MM.1S (cell line): ENCODE measurements around the gene ACTN3.

Experiments
- DNase-seq: peaks from one replicate; pipeline ENCODE4 v3.0.0-alpha.2; 2015
- H2AFZ ChIP-seq: fragments of 300-600 bp; sonication (generic); 2 replicates; pipeline ENCODE4 v1.6.0; 2016; ENCODE audit warnings: antibody characterized with exemption, low read length
- H3F3A ChIP-seq: fragments of 300-600 bp; sonication (generic); 2 replicates; pipeline ENCODE4 v1.6.1; 2016; ENCODE audit warnings: mild to moderate bottlenecking, antibody characterized with exemption, low read length, moderate library complexity, mixed read lengths; ENCODE audit not compliant: insufficient read depth
- H3K27ac ChIP-seq: fragments of 300-600 bp; sonication (generic); 2 replicates; pipeline ENCODE4 v1.5.1; 2016; ENCODE audit warnings: mild to moderate bottlenecking, low read length
- H3K27me3 ChIP-seq: fragments of 300-600 bp; sonication (generic); replicated peaks from 2 replicates; pipeline ENCODE4 v1.6.0; 2016; ENCODE audit warnings: low read length; ENCODE audit not compliant: insufficient read depth
- H3K36me3 ChIP-seq: fragments of 300-600 bp; sonication (generic); replicated peaks from 2 replicates; pipeline ENCODE4 v1.6.1; 2016; ENCODE audit warnings: mild to moderate bottlenecking, low read length, mixed read lengths; ENCODE audit not compliant: insufficient read depth
- H3K4me1 ChIP-seq: fragments of 300-600 bp; sonication (generic); 2 replicates; pipeline ENCODE4 v1.6.1; 2016; ENCODE audit warnings: low read length, mixed read lengths
- H3K4me2 ChIP-seq: fragments of 300-600 bp; sonication (generic); 2 replicates; pipeline ENCODE4 v1.6.0; 2016; ENCODE audit warnings: low read depth, low read length
- H3K4me3 ChIP-seq: fragments of 300-600 bp; sonication (generic); 2 replicates; pipeline ENCODE4 v1.5.1; 2016; ENCODE audit warnings: low read length, mixed read lengths
- H3K79me2 ChIP-seq: fragments of 300-600 bp; sonication (generic); 2 replicates; pipeline ENCODE4 v1.6.1; 2016; ENCODE audit warnings: mixed run types, low read length, mixed read lengths
- H3K9ac ChIP-seq: fragments of 300-600 bp; sonication (generic); 2 replicates; pipeline ENCODE4 v1.6.1; 2016; ENCODE audit warnings: low read length, mixed read lengths
- H3K9me2 ChIP-seq: fragments of 300-600 bp; sonication (generic); replicated peaks from 2 replicates; pipeline ENCODE4 v1.6.1; 2016; ENCODE audit warnings: mild to moderate bottlenecking, low read length, mixed read lengths; ENCODE audit not compliant: insufficient read depth
- H3K9me3 ChIP-seq: fragments of 300-600 bp; sonication (generic); replicated peaks from 2 replicates; pipeline ENCODE4 v1.6.1; 2016; ENCODE audit warnings: mild to moderate bottlenecking, low read length, mixed read lengths; ENCODE audit not compliant: insufficient read depth
- H4K20me1 ChIP-seq: fragments of 300-600 bp; sonication (generic); 2 replicates; pipeline ENCODE4 v1.6.1; 2016; ENCODE audit warnings: mild to moderate bottlenecking, low read length, moderate library complexity, mixed read lengths; ENCODE audit not compliant: insufficient read depth
- EZH2 ChIP-seq: fragments of 300-600 bp; sonication (generic); optimal IDR thresholded peaks from 2 replicates; pipeline ENCODE3; 2017; ENCODE audit warnings: low read depth, mild to moderate bottlenecking, antibody characterized with exemption, low read length, mixed read lengths
- EZH2phosphoT487 ChIP-seq: fragments of 300-600 bp; sonication (generic); IDR thresholded peaks from 2 replicates; pipeline ENCODE4 v1.6.1; 2018; ENCODE audit warnings: antibody characterized with exemption, low read length
- TF ChIP-seq, protein P1 (sequence below): fragments of 300-600 bp; sonication (generic); IDR thresholded peaks from 2 replicates; pipeline ENCODE4 v1.5.1; 2016; ENCODE audit warnings: antibody characterized with exemption, low read length, mixed read lengths

Gene ACTN3

DNA sequence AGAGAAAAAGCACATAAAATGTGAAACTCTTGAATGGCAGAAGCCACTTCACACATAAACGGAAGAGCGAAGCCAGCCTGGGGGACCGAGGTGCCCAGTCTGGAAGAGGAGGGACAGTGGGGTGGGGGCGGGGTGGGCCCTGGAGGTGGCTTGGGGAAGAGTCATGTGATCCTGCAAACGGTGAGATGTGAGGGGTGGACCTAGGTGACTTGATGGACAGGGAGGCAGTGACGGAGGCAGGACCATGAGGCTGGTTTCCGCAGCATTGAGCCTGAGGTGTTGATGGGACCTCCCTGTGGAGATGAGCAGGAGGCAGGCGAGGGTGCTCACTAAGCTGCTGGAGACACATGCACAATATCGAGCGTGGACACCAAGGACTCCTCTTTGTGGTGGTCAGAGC lies 17.6 kb upstream of the ACTN3 start:
- H3K36me3 ChIP-seq, result no peaks in the 10 kb centered on the region
- no peaks in the 10 kb centered on the region for H3K4me1 ChIP-seq
- no peaks in the 10 kb centered on the region for H4K20me1 ChIP-seq
- TF ChIP-seq, protein P1, sequence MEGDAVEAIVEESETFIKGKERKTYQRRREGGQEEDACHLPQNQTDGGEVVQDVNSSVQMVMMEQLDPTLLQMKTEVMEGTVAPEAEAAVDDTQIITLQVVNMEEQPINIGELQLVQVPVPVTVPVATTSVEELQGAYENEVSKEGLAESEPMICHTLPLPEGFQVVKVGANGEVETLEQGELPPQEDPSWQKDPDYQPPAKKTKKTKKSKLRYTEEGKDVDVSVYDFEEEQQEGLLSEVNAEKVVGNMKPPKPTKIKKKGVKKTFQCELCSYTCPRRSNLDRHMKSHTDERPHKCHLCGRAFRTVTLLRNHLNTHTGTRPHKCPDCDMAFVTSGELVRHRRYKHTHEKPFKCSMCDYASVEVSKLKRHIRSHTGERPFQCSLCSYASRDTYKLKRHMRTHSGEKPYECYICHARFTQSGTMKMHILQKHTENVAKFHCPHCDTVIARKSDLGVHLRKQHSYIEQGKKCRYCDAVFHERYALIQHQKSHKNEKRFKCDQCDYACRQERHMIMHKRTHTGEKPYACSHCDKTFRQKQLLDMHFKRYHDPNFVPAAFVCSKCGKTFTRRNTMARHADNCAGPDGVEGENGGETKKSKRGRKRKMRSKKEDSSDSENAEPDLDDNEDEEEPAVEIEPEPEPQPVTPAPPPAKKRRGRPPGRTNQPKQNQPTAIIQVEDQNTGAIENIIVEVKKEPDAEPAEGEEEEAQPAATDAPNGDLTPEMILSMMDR, result no peak
- TF ChIP-seq EZH2phosphoT487 (no peak), EZH2 (no peak)
- H3K79me2 ChIP-seq, result no peaks in the 10 kb centered on the region
- H2AFZ ChIP-seq, result no peak overlapping the region
- H3K27me3 ChIP-seq, result no peaks in the 10 kb centered on the region
- H3K4me3 ChIP-seq, result no peak overlapping the region
- H3K9me2 ChIP-seq, result no peaks in the 10 kb centered on the region
- DNase-seq, result no peak
- H3K27ac ChIP-seq, result no peak overlapping the region
- no peak overlapping the region for H3K9ac ChIP-seq
- no peak overlapping the region for H3K4me2 ChIP-seq
- H3K9me3 ChIP-seq, result no peaks in the 10 kb centered on the region
- no peaks in the 10 kb centered on the region for H3F3A ChIP-seq

DNA sequence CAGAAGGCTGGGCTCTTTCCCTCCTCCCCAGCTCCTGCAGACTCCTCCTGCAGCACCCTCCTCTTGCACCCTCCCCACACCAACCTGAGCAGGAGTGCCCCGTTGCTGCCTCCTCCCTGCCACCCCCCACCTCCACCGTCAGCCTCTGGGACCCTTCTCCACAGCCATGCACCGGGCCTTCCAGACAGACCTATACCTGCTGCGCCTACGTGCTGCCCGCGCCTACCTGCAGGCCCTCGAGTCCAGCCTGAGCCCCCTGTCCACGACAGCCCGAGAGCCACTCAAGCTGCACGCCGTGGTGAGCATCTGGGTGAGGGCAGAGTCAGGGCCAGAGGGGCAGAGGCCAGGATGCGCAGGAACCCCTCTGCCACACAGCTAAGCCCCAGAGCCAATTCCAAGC lies 17.0 kb upstream of the ACTN3 start:
- Histone ChIP-seq H3K27ac (no peak overlapping the region), H3K36me3 (no peaks in the 10 kb centered on the region), H3K9ac (no peak overlapping the region), H3K4me3 (no peak overlapping the region), H3K79me2 (no peaks in the 10 kb centered on the region), H3K9me3 (no peaks in the 10 kb centered on the region), H3F3A (no peaks in the 10 kb centered on the region), H3K9me2 (no peaks in the 10 kb centered on the region), H3K27me3 (no peaks in the 10 kb centered on the region), H4K20me1 (no peaks in the 10 kb centered on the region), H3K4me1 (no peaks in the 10 kb centered on the region), H2AFZ (no peak overlapping the region), H3K4me2 (no peak overlapping the region)
- TF ChIP-seq EZH2phosphoT487 (no peak), EZH2 (no peak)
- DNase-seq, result no peak

DNA sequence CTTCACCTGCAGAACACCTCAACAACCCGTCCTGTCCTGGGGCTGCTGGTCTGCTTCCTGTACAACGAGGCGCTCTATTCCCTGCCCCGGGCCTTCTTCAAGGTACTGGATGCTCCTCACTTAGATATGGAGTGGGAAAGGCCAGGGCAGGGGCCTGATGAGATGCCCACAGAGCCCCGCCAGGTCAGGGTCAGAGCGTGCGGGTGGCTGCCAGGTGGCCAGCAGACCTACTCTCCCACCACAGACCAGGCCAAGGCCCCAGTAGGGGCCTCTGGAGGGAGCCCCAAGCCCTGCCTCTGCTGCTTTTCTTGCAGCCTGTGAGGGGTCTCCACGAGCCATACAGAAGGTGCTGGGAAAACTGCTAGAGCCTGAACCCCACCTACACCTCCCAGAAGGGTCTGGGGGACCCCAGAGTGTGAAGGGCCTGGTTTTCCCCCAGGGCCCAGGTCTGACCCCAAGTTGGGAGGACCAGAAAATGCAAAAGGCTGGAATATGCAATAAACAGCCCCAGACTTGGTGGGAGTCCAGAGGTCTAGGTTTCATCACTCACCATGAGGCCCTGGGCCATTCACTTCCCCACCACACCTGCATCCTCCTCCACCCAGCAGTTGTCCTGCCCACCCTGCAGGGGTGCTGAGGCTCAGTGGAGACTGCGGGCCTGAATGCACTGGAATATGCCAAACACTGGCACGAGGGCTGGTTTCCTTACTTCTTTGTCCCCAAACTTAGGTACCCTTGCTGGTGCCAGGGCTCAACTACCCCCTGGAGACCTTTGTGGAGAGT lies 15.6 kb upstream of the ACTN3 start:
- Histone ChIP-seq H3K9ac (no peak overlapping the region), H3K9me2 (no peaks in the 10 kb centered on the region), H3K4me1 (no peaks in the 10 kb centered on the region), H3K4me2 (no peak overlapping the region), H3K36me3 (no peaks in the 10 kb centered on the region), H4K20me1 (no peaks in the 10 kb centered on the region), H3K4me3 (no peak overlapping the region), H3K27me3 (no peaks in the 10 kb centered on the region), H3K27ac (no peak overlapping the region), H3K79me2 (no peaks in the 10 kb centered on the region), H2AFZ (no peak overlapping the region), H3K9me3 (no peaks in the 10 kb centered on the region), H3F3A (no peaks in the 10 kb centered on the region)
- no peak for DNase-seq
- no peak for TF ChIP-seq EZH2
- no peak for TF ChIP-seq EZH2phosphoT487
- TF ChIP-seq, protein P1, result no peak

DNA sequence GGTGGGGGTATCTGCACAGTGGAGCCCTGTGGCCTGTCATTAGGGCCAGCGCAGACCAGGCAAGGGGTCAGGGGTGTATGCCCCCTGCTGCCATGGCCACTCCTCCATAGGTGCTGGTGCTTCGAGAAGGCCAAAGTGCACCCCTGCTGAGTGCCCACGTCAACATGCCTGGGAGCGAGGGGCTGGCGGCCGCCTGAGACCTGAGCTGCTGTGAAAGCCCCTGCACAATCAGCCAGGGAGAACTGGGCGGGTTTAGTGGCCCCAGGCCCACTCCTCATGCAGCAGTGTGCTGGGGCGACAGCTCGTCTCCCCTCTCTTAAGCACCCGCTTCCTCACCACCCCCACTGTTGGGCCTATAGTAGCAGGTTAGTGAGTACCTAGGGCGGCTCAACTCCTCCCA lies 14.9 kb upstream of the ACTN3 start:
- Histone ChIP-seq H3K27ac (no peak overlapping the region), H2AFZ (no peak overlapping the region), H3F3A (no peaks in the 10 kb centered on the region), H3K36me3 (no peaks in the 10 kb centered on the region), H4K20me1 (no peaks in the 10 kb centered on the region), H3K4me3 (no peak overlapping the region), H3K9ac (no peak overlapping the region), H3K9me3 (no peaks in the 10 kb centered on the region), H3K4me1 (no peaks in the 10 kb centered on the region), H3K9me2 (no peaks in the 10 kb centered on the region), H3K4me2 (no peak overlapping the region), H3K79me2 (no peaks in the 10 kb centered on the region), H3K27me3 (no peaks in the 10 kb centered on the region)
- no peak for TF ChIP-seq EZH2phosphoT487
- TF ChIP-seq, protein P1, result no peak
- TF ChIP-seq EZH2, result no peak
- no peak for DNase-seq
